Uterine smooth muscle cell (primary cell): ENCODE measurements around the gene HES1. TPM values are rescaled to one million over a fixed set of nuclear protein-coding genes. Genes with fewer than 3 reads are reported as not detected.

ENCODE experiments used
- total RNA-seq: library from RNA; depleted of rRNA; stranded (reverse); fragments of >200 nt; gene quantifications from 2 replicates; pipeline ENCODE4 v1.2.3, GENCODE V29; 2014

The HES1 gene, protein sequence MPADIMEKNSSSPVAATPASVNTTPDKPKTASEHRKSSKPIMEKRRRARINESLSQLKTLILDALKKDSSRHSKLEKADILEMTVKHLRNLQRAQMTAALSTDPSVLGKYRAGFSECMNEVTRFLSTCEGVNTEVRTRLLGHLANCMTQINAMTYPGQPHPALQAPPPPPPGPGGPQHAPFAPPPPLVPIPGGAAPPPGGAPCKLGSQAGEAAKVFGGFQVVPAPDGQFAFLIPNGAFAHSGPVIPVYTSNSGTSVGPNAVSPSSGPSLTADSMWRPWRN
- total RNA-seq, result 0.87 and 3.8 TPM in 2 replicates

DNA sequence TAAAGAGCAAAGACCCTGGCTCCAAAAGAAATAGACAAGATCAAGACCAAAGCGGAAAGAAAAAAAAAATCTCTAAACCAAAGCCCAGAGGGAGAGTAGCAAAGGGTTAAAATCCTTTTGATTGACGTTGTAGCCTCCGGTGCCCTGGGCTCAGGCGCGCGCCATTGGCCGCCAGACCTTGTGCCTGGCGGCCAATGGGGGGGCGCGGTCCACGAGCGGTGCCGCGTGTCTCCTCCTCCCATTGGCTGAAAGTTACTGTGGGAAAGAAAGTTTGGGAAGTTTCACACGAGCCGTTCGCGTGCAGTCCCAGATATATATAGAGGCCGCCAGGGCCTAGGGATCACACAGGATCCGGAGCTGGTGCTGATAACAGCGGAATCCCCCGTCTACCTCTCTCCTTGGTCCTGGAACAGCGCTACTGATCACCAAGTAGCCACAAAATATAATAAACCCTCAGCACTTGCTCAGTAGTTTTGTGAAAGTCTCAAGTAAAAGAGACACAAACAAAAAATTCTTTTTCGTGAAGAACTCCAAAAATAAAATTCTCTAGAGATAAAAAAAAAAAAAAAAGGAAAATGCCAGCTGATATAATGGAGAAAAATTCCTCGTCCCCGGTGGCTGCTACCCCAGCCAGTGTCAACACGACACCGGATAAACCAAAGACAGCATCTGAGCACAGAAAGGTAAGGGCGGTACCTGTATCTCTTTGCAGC, at the start of gene HES1:
Gene HES1 (plus strand): TSS at position 343 of the 713 bp plus-strand sequence. CDS start 233 bp downstream, at position 576.

Other genes starting within 250 kb of the HES1 start
- gene CPN2, start 215.2 kb downstream of the HES1 start, total RNA-seq, result not detected in 2 replicates
- 0.55 and 0.87 TPM in 2 replicates for gene LRRC15, start 233.6 kb downstream of the HES1 start, total RNA-seq